OCI-LY1 (cell line): ENCODE measurements around the gene GOLGA3.

Experiments used
- CTCF ChIP-seq: fragments of 200-600 bp; sonication (generic), shearing (Covaris generic); IDR thresholded peaks from 2 replicates; pipeline ENCODE4 v1.5.1; 2017; ENCODE audit warnings: mild to moderate bottlenecking, antibody characterized with exemption, low read length, moderate library complexity, mixed read lengths
- EZH2 ChIP-seq: fragments of 200-600 bp; sonication (generic), shearing (Covaris generic); IDR thresholded peaks from 2 replicates; pipeline ENCODE4 v1.8.0; 2017; ENCODE audit warnings: borderline replicate concordance, mixed run types, mild to moderate bottlenecking, antibody characterized with exemption, low read length, moderate library complexity, mixed read lengths

- TF ChIP-seq CTCF (no peak), EZH2 (no peak)
Observed at GRCh38 chr12:132834181-132834711, 5.6 kb upstream of the GOLGA3 start.
